ENCODE measurements around the gene C2CD4C.
"Not testable (repeated sequence)": the region's sequence is repeated elsewhere in the genome, so short reads cannot be mapped to it uniquely, and the experiment has no call there.

Gene C2CD4C

DNA sequence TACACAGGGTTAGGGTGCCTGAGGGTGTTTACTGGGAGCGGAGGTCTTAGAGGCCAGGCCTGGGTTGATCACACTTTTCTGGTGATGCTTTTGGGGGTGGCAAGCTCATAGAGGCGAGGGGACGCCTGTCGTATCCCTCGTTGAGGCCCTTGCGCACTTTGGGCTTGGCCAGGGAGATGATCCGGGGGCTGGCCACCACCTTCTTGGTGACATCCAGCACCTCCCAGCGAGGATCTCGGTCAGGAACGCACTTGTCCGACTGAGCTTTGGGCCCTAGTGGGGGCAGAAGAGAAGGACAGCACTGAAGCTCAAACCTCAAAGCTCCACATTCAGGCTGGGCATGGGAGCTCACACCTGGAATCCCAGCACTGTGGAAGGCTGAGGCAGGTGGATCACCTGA, 46.8 kb downstream of the C2CD4C start:
- DNase-seq: no peak

DNA sequence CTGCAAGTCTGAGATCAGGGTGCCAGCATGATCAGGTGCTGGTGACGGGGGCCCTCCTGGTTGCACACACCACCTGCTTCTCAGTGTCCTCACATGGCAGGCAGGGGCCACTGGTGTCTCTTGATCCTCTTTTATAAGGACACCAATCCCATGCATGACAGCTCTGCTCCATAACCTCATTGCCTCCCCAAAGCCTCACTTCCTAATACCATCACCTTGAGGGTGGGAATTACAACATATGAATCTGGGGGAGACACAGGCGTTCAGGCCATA, 49.4 kb downstream of the C2CD4C start:
- no peak for DNase-seq

DNA sequence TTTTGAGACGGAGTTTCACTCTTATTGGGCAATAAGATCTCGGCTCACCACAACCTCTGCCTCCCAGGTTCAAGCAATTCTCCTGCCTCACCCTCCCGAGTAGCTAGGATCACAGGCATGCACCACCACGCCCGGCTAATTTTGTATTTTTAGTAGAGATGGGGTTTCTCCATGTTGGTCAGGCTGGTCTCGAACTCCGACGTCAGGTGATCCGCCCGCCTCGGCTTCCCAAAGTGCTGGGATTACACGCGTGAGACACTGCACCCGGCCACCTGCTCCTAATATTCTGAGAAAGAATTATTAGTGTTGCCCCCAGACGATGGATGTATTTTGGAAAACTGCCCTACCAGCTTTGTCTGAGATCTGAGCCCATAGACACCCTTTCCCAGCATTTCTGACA, 53.4 kb downstream of the C2CD4C start:
- DNase-seq: not testable (repeated sequence)
